Nephron progenitor cell (in vitro differentiated cells): ENCODE measurements around the gene PCNX2.

Source experiments
- DNase-seq: peaks from one replicate; pipeline ENCODE4 v3.0.0; 2021
- H3K27ac Mint-ChIP-seq: 2 replicates; pipeline ENCODE4 v1.8.0; 2021; ENCODE audit warnings: mild to moderate bottlenecking, moderate library complexity, mixed read lengths
- H3K27me3 Mint-ChIP-seq: 2 replicates; pipeline ENCODE4 v1.8.0; 2021; ENCODE audit warnings: mild to moderate bottlenecking, low read depth, mixed read lengths; ENCODE audit not compliant: poor library complexity
- H3K36me3 Mint-ChIP-seq: 2 replicates; pipeline ENCODE4 v1.8.0; 2021; ENCODE audit warnings: low read depth, mixed read lengths
- H3K4me1 Mint-ChIP-seq: 2 replicates; pipeline ENCODE4 v1.8.0; 2021; ENCODE audit warnings: mixed read lengths
- H3K4me3 Mint-ChIP-seq: 2 replicates; pipeline ENCODE4 v1.8.0; 2021; ENCODE audit warnings: mild to moderate bottlenecking, moderate library complexity, mixed read lengths
- H3K9me3 Mint-ChIP-seq: 2 replicates; pipeline ENCODE4 v1.8.0; 2021; ENCODE audit warnings: mild to moderate bottlenecking, moderate library complexity, mixed read lengths
- TF ChIP-seq, protein P1 (sequence below): fragments of 200-600 bp; sonication (generic); IDR thresholded peaks from 2 replicates; pipeline ENCODE4 v1.5.0; 2021; ENCODE audit warnings: antibody characterized with exemption

PCNX2 gene

GRCh38 chr1:233323718-233324117 is 28.2 kb upstream of the PCNX2 start:
- TF ChIP-seq, protein P1, sequence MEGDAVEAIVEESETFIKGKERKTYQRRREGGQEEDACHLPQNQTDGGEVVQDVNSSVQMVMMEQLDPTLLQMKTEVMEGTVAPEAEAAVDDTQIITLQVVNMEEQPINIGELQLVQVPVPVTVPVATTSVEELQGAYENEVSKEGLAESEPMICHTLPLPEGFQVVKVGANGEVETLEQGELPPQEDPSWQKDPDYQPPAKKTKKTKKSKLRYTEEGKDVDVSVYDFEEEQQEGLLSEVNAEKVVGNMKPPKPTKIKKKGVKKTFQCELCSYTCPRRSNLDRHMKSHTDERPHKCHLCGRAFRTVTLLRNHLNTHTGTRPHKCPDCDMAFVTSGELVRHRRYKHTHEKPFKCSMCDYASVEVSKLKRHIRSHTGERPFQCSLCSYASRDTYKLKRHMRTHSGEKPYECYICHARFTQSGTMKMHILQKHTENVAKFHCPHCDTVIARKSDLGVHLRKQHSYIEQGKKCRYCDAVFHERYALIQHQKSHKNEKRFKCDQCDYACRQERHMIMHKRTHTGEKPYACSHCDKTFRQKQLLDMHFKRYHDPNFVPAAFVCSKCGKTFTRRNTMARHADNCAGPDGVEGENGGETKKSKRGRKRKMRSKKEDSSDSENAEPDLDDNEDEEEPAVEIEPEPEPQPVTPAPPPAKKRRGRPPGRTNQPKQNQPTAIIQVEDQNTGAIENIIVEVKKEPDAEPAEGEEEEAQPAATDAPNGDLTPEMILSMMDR = no peak
- H3K9me3 Mint-ChIP-seq = no peaks in the 10 kb centered on the region
- peaks cover 1% of the 10 kb centered on the region for H3K4me1 Mint-ChIP-seq
- H3K27ac Mint-ChIP-seq = no peak overlapping the region
- no peaks in the 10 kb centered on the region for H3K36me3 Mint-ChIP-seq
- peaks cover 36% of the 10 kb centered on the region for H3K27me3 Mint-ChIP-seq
- no peak overlapping the region for H3K4me3 Mint-ChIP-seq
- no peak for DNase-seq

DNA sequence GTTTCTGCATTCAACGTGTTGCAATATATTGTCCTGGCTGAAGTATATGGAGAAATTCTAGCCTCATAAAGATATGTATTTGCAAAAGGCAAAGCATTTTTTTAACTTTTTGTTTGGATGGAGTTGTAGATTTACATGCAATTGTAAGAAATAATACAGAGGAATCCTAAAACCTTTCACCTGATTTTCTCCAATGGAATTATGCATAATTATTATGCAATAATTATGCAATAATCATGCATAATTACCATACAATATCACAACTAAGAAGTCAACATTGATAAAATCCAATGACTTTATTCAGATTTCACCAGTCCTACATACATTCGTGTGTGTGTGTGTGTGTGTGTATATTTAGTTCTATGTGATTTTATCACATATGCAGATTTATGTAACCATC is 24.5 kb upstream of the PCNX2 start:
- Mint-ChIP-seq H3K9me3 (no peaks in the 10 kb centered on the region), H3K4me3 (no peak overlapping the region), H3K27ac (no peak overlapping the region), H3K36me3 (no peaks in the 10 kb centered on the region), H3K4me1 (no peaks in the 10 kb centered on the region), H3K27me3 (peaks cover 24% of the 10 kb centered on the region)
- TF ChIP-seq, protein P1 = no peak
- DNase-seq = no peak

GRCh38 chr1:233319272-233319671 is 23.7 kb upstream of the PCNX2 start:
- H3K9me3 Mint-ChIP-seq = no peaks in the 10 kb centered on the region
- H3K36me3 Mint-ChIP-seq = no peaks in the 10 kb centered on the region
- no peak for DNase-seq
- TF ChIP-seq, protein P1 = no peak
- no peak overlapping the region for H3K4me3 Mint-ChIP-seq
- H3K27ac Mint-ChIP-seq = no peak overlapping the region
- no peaks in the 10 kb centered on the region for H3K4me1 Mint-ChIP-seq
- peaks cover 21% of the 10 kb centered on the region for H3K27me3 Mint-ChIP-seq

DNA sequence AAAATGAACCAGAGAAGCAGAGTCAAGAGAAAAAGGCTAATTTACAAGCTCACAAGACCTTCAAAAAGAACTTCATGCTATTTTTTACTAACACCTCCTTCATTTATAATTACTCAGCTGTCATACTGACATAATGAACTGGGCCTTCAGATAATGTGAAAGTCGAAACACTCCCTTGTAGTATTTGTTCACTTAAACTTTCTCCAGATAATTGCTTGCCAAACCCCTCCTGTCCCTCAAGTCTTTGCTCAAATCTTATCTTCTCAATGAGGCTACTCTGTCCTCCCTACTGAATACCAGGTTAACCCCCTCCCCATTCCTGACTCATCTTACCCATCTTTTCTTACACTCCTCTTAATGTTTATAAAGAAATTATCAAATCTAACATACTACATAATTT is 20.9 kb upstream of the PCNX2 start:
- Mint-ChIP-seq H3K4me1 (peaks cover 4% of the 10 kb centered on the region), H3K4me3 (no peak overlapping the region), H3K27ac (no peak overlapping the region), H3K27me3 (peaks cover 17% of the 10 kb centered on the region), H3K36me3 (no peaks in the 10 kb centered on the region), H3K9me3 (no peaks in the 10 kb centered on the region)
- TF ChIP-seq, protein P1 = no peak
- no peak for DNase-seq

GRCh38 chr1:233315718-233316301 is 20.3 kb upstream of the PCNX2 start:
- no peak for DNase-seq
- TF ChIP-seq, protein P1 = no peak
- Mint-ChIP-seq H3K9me3 (no peaks in the 10 kb centered on the region), H3K27ac (no peak overlapping the region), H3K36me3 (no peaks in the 10 kb centered on the region), H3K4me1 (peaks cover 4% of the 10 kb centered on the region), H3K27me3 (peaks cover 17% of the 10 kb centered on the region), H3K4me3 (no peak overlapping the region)

DNA sequence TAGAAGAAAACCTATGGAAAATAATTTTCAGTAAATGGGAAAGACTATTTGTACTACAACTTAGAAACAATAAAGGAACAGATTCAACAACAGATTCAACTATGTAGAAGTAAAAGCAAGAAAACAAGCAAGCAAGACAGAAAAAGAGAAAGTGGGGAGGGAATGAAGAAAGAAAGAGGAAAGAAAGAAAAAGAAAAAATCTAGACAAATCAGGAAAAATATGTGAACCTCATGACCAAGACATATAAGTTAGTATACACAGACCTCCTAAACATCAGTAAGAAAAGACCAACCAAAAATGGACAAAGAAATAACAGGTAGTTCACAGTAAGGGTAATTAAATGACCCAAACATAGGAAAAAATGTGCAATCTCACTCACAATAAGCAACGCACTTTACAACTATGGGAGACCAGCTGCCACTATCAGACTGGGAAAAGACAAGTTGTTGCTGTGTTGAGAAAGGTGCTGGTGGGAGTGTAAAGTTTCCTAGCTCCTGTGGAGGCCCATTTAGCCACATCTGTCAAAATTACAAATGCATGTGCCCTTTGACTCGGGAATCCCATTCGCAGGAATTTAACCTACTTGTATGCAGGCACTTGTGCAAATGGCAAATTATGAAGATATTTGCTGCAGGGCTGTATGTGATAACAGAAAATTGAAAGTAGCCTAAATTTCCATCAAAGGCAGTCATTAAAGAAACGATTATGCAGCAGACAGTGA is 18.1 kb upstream of the PCNX2 start:
- Mint-ChIP-seq H3K4me1 (peaks cover 4% of the 10 kb centered on the region), H3K4me3 (no peak overlapping the region), H3K27me3 (peaks cover 8% of the 10 kb centered on the region), H3K9me3 (no peaks in the 10 kb centered on the region), H3K36me3 (no peaks in the 10 kb centered on the region), H3K27ac (no peak overlapping the region)
- no peak for DNase-seq
- TF ChIP-seq, protein P1 = no peak
